ENCODE results near the gene CCDC169.

CCDC169 gene

GRCh38 chr13:36286006-36286405 lies 11.6 kb downstream of the CCDC169 start:
- no peak overlapping the region for H3K27ac ChIP-seq
- in situ Hi-C loops (cut with HindIII; ENCODE audit: low pct_ligation_motif_present, low sequenced_read_pairs) = no loop called here
- DNase-seq = no peak

GRCh38 chr13:36282821-36283432 lies 14.7 kb downstream of the CCDC169 start:
- H3K4me3 ChIP-seq (ENCODE audit: low read depth, low read length) = no peak overlapping the region
- TF ChIP-seq CTCF (IDR thresholded peaks at IDR 0.05; ENCODE audit: low read depth, low read length, missing control alignments) = peak; percentile 56
- no peaks in the 10 kb centered on the region for H3K36me3 ChIP-seq (replicated peaks)
- no peak for DNase-seq
- no peak overlapping the region for H3K27ac ChIP-seq
- H3K27me3 ChIP-seq (replicated peaks) = no peaks in the 10 kb centered on the region
- in situ Hi-C loops (cut with HindIII; ENCODE audit: low pct_ligation_motif_present, low sequenced_read_pairs) = no loop called here

More at GRCh38 chr13:36286006-36286405, 11.6 kb downstream of the CCDC169 start:
- Histone ChIP-seq H3K36me3 (replicated peaks) (no peaks in the 10 kb centered on the region), H3K27me3 (replicated peaks) (no peaks in the 10 kb centered on the region), H3K4me3 (ENCODE audit: low read depth, low read length) (no peak overlapping the region)
- TF ChIP-seq CTCF (IDR thresholded peaks at IDR 0.05; ENCODE audit: low read depth, low read length, missing control alignments) = no peak

GRCh38 chr13:36275190-36276002 lies 22.2 kb downstream of the CCDC169 start:
- in situ Hi-C loops (cut with HindIII; ENCODE audit: low pct_ligation_motif_present, low sequenced_read_pairs) = no loop called here
- no peak overlapping the region for H3K4me3 ChIP-seq (ENCODE audit: low read depth, low read length)
- peak; percentile 90 for DNase-seq
- TF ChIP-seq CTCF (IDR thresholded peaks at IDR 0.05; ENCODE audit: low read depth, low read length, missing control alignments) = peak; percentile 46
- H3K36me3 ChIP-seq (replicated peaks) = no peaks in the 10 kb centered on the region
- H3K27ac ChIP-seq = peak overlapping the region; percentile 89
- H3K27me3 ChIP-seq (replicated peaks) = no peaks in the 10 kb centered on the region

GRCh38 chr13:36273431-36273830 lies 24.2 kb downstream of the CCDC169 start:
- Histone ChIP-seq H3K4me3 (ENCODE audit: low read depth, low read length) (no peak overlapping the region), H3K27ac (no peak overlapping the region), H3K36me3 (replicated peaks) (no peaks in the 10 kb centered on the region), H3K27me3 (replicated peaks) (no peaks in the 10 kb centered on the region)
- no peak for TF ChIP-seq CTCF (IDR thresholded peaks at IDR 0.05; ENCODE audit: low read depth, low read length, missing control alignments)
- DNase-seq = no peak
- in situ Hi-C loops (cut with HindIII; ENCODE audit: low pct_ligation_motif_present, low sequenced_read_pairs) = no loop called here

- in situ Hi-C loops (cut with HindIII; ENCODE audit: low pct_ligation_motif_present, low sequenced_read_pairs) = no loop called here
- no peaks in the 10 kb centered on the region for H3K36me3 ChIP-seq (replicated peaks)
- no peaks in the 10 kb centered on the region for H3K27me3 ChIP-seq (replicated peaks)
- no peak overlapping the region for H3K4me3 ChIP-seq (ENCODE audit: low read depth, low read length)
- no peak overlapping the region for H3K27ac ChIP-seq
- TF ChIP-seq CTCF (IDR thresholded peaks at IDR 0.05; ENCODE audit: low read depth, low read length, missing control alignments) = no peak
- DNase-seq = no peak
Measured at GRCh38 chr13:36261976-36262375, 35.6 kb downstream of the CCDC169 start.
